Left lung (tissue), 10 donors: ENCODE data around the gene ACBD6. TPM values are rescaled to one million over a fixed set of nuclear protein-coding genes. Genes with fewer than 3 reads are reported as not detected.

Experiments
- ATAC-seq: fragments of 200-7000 bp; cut with Tn5 transposase; one replicate; pipeline ENCODE4 v1.9.1; 2020; ENCODE audit warnings: moderate library complexity
- DNase-seq, 4 donors: peaks; one replicate each; pipeline ENCODE4 v3.0.0-alpha.2; 2013 to 2020
- H3K27ac ChIP-seq, 2 donors: fragments of 200-600 bp; sonication (generic) in 1 of 2; one replicate each; pipeline versions ENCODE4 v1.5.0 to v1.8.0; 2020 to 2021
- H3K27me3 ChIP-seq, 2 donors: fragments of 200-600 bp; sonication (generic) in 1 of 2; one replicate each; pipeline versions ENCODE4 v1.5.0 to v1.8.0; 2020 to 2021
- H3K36me3 ChIP-seq, 2 donors: fragments of 200-600 bp; sonication (generic) in 1 of 2; one replicate each; pipeline versions ENCODE4 v1.5.0 to v1.8.0; 2020 to 2021
- H3K4me1 ChIP-seq, 2 donors: fragments of 200-600 bp; one replicate each; pipeline ENCODE4 v1.8.0; 2021
- H3K4me3 ChIP-seq, 2 donors: fragments of 200-600 bp; sonication (generic) in 1 of 2; one replicate each; pipeline versions ENCODE4 v1.5.0 to v1.8.0; 2020 to 2021; ENCODE audit warnings: mild to moderate bottlenecking in 1 of 2
- H3K9me3 ChIP-seq, 2 donors: fragments of 200-600 bp; sonication (generic) in 1 of 2; one replicate each; pipeline versions ENCODE4 v1.5.0 to v1.8.0; 2020 to 2021
- CTCF ChIP-seq, 2 donors: fragments of 200-600 bp; sonication (generic) in 1 of 2; IDR thresholded peaks; one replicate each; pipeline versions ENCODE4 v1.5.0 to v1.8.0; 2021; ENCODE audit warnings: antibody characterized with exemption in 2 of 2
- intact Hi-C, 2 donors: fragments of 100-400 bp; cut with DNase I; formaldehyde crosslinking; loops; one replicate each; pipeline versions ENCODE4 v1.11.2 to v1.14.2; 2022
- polyA plus RNA-seq, 6 donors: library from polyadenylated mRNA; unstranded; fragments of 120-200 nt; gene quantifications; one replicate each; pipeline ENCODE4 v1.2.1, GENCODE V29; 2013; ENCODE audit not compliant: insufficient read length in 6 of 6
- total RNA-seq, 2 donors: library from RNA; stranded (reverse); fragmentation: NEBNext Ultra II Directional; extraction: Animal tissue kit (Norgen Biotek cat#: 25700); gene quantifications; one replicate each; pipeline ENCODE4 v1.2.1, GENCODE V29; 2021
- donor health status: DM: no; HTN: yes; CAD: no.
- donor health status: DM: no; HTN: no; CAD: no.

The ACBD6 gene
- total and polyA plus RNA-seq, 8 donors: 26.5 to 81.9 (median 78.9) TPM

GRCh38 chr1:180548686-180549317, 46.4 kb upstream of the ACBD6 start:
- no peaks in the 10 kb centered on the region for H3K36me3 ChIP-seq
- TF ChIP-seq CTCF (IDR thresholded peaks at IDR 0.05): no peak
- H3K4me3 ChIP-seq: no peak overlapping the region
- no peaks in the 10 kb centered on the region for H3K9me3 ChIP-seq
- no peak for DNase-seq
- no peaks in the 10 kb centered on the region for H3K4me1 ChIP-seq
- intact Hi-C loops: no loop called here
- H3K27ac ChIP-seq: no peak overlapping the region
- ATAC-seq: no peak
- no peaks in the 10 kb centered on the region for H3K27me3 ChIP-seq

GRCh38 chr1:180545991-180546390, 43.6 kb upstream of the ACBD6 start:
- H3K27ac ChIP-seq: no peak overlapping the region
- H3K4me1 ChIP-seq: no peaks in the 10 kb centered on the region
- no peaks in the 10 kb centered on the region for H3K9me3 ChIP-seq
- intact Hi-C loops: no loop called here
- ATAC-seq (no peak), DNase-seq (no peak)
- no peaks in the 10 kb centered on the region for H3K36me3 ChIP-seq
- no peak overlapping the region for H3K4me3 ChIP-seq
- no peaks in the 10 kb centered on the region for H3K27me3 ChIP-seq
- TF ChIP-seq CTCF (IDR thresholded peaks at IDR 0.05): no peak

- Histone ChIP-seq H3K36me3 (no peaks in the 10 kb centered on the region), H3K4me3 (no peak overlapping the region), H3K27ac (no peak overlapping the region), H3K27me3 (no peaks in the 10 kb centered on the region), H3K9me3 (no peaks in the 10 kb centered on the region), H3K4me1 (no peaks in the 10 kb centered on the region)
- TF ChIP-seq CTCF (IDR thresholded peaks at IDR 0.05): no peak
- ATAC-seq (no peak), DNase-seq (no peak)
- intact Hi-C loops: no loop called here
Observed at GRCh38 chr1:180544050-180544449, 41.7 kb upstream of the ACBD6 start.

GRCh38 chr1:180542838-180543145, 40.4 kb upstream of the ACBD6 start:
- Histone ChIP-seq H3K4me1 (no peaks in the 10 kb centered on the region), H3K4me3 (no peak overlapping the region), H3K36me3 (no peaks in the 10 kb centered on the region), H3K27me3 (no peaks in the 10 kb centered on the region), H3K9me3 (no peaks in the 10 kb centered on the region), H3K27ac (no peak overlapping the region)
- intact Hi-C loops: no loop called here
- no peak for TF ChIP-seq CTCF (IDR thresholded peaks at IDR 0.05)
- no peak for DNase-seq
- no peak for ATAC-seq

- Histone ChIP-seq H3K27ac (no peak overlapping the region), H3K4me3 (no peak overlapping the region), H3K4me1 (no peaks in the 10 kb centered on the region), H3K36me3 (no peaks in the 10 kb centered on the region), H3K9me3 (no peaks in the 10 kb centered on the region), H3K27me3 (no peaks in the 10 kb centered on the region)
- DNase-seq (no peak), ATAC-seq (no peak)
- TF ChIP-seq CTCF (IDR thresholded peaks at IDR 0.05): no peak
- intact Hi-C loops: no loop called here
Observed at GRCh38 chr1:180542113-180542837, 39.9 kb upstream of the ACBD6 start.
